OCI-LY7 (cell line): ENCODE measurements around the gene DGKG. TPM values are rescaled to one million over a fixed set of nuclear protein-coding genes. Genes with fewer than 3 reads are reported as not detected.

Experiments used
- BruUV-seq: library from RNA; stranded (reverse); fragments of 400-500 nt; replicated peaks from 2 replicates; lab custom pipeline; 2021; lab: Mats Ljungman, UMichigan
- CTCF ChIA-PET: fragments of 300-600 bp; sonication (Branson Sonifier 250); formaldehyde crosslinking; loops from one replicate; lab custom pipeline; 2022; ENCODE audit warnings: antibody characterized with exemption; ENCODE audit not compliant: unreplicated experiment; lab: Charles Lee
- POLR2A ChIA-PET: fragments of 300-600 bp; sonication (Branson Sonifier 250); formaldehyde crosslinking; loops from one replicate; lab custom pipeline; 2022; ENCODE audit warnings: antibody characterized with exemption; lab: Charles Lee
- DNase-seq: peaks from one replicate; pipeline ENCODE4 v3.0.0-alpha.2; 2015; ENCODE audit warnings: low spot score
- H2AFZ ChIP-seq: fragments of 200-600 bp; sonication (generic), shearing (Covaris generic); 2 replicates; pipeline ENCODE4 v1.6.1; 2014; ENCODE audit warnings: mild to moderate bottlenecking, antibody characterized with exemption, low read length, moderate library complexity
- H3K27ac ChIP-seq: fragments of 200-600 bp; sonication (generic); 2 replicates; pipeline ENCODE4 v1.5.1; 2014; ENCODE audit warnings: mixed run types, low read depth, mild to moderate bottlenecking, moderate library complexity, low read length, inconsistent platforms; ENCODE audit not compliant: poor library complexity, severe bottlenecking
- H3K36me3 ChIP-seq: fragments of 200-600 bp; sonication (generic); 2 replicates; pipeline ENCODE4 v1.6.1; 2014; ENCODE audit warnings: mild to moderate bottlenecking, antibody characterized with exemption, low read length, moderate library complexity, mixed read lengths; ENCODE audit not compliant: insufficient read depth
- H3K4me1 ChIP-seq: fragments of 200-600 bp; sonication (generic); 2 replicates; pipeline ENCODE4 v1.5.1; 2014; ENCODE audit warnings: mild to moderate bottlenecking, low read length; ENCODE audit not compliant: insufficient read depth, poor library complexity, severe bottlenecking
- H3K4me2 ChIP-seq: fragments of 200-600 bp; sonication (generic); 2 replicates; pipeline ENCODE4 v1.6.1; 2014; ENCODE audit warnings: mild to moderate bottlenecking, low read length
- H3K4me3 ChIP-seq: fragments of 200-600 bp; sonication (generic); 2 replicates; pipeline ENCODE4 v1.5.1; 2014; ENCODE audit warnings: mild to moderate bottlenecking, low read depth, low read length; ENCODE audit not compliant: poor library complexity, severe bottlenecking
- H3K79me2 ChIP-seq: fragments of 200-600 bp; sonication (generic); 2 replicates; pipeline ENCODE4 v1.6.1; 2016; ENCODE audit warnings: low read depth, mild to moderate bottlenecking, low read length, moderate library complexity, mixed read lengths; ENCODE audit not compliant: insufficient read depth
- H3K9me2 ChIP-seq: fragments of 200-600 bp; sonication (generic); 2 replicates; pipeline ENCODE4 v1.6.1; 2016; ENCODE audit warnings: mild to moderate bottlenecking, low read length, mixed read lengths; ENCODE audit not compliant: insufficient read depth
- H3K9me3 ChIP-seq: fragments of 200-600 bp; sonication (generic); 2 replicates; pipeline ENCODE4 v1.6.1; 2014; ENCODE audit warnings: mild to moderate bottlenecking, mixed run types, low read length, mixed read lengths
- H4K20me1 ChIP-seq: fragments of 200-600 bp; sonication (generic); 2 replicates; pipeline ENCODE4 v1.6.1; 2014; ENCODE audit warnings: mild to moderate bottlenecking, antibody characterized with exemption, low read length, moderate library complexity, mixed read lengths; ENCODE audit not compliant: insufficient read depth
- EZH2phosphoT487 ChIP-seq: fragments of 200-600 bp; sonication (generic); IDR thresholded peaks from 2 replicates; pipeline ENCODE4 v1.6.1; 2018; ENCODE audit warnings: low read depth, borderline replicate concordance, mild to moderate bottlenecking, mixed run types, antibody characterized with exemption, low read length, moderate library complexity, mixed read lengths
- intact Hi-C: fragments of 100-400 bp; cut with micrococcal nuclease; formaldehyde crosslinking; loops from one replicate; pipeline ENCODE4 v1.10.0; 2022; ENCODE audit not compliant: unreplicated experiment
- total RNA-seq, 2 experiments: library from RNA; depleted of rRNA in 1 of 2; stranded (reverse); fragments of >200 nt in 1 of 2; shearing (Covaris generic) in 1 of 2; gene quantifications; 2 replicates each; pipeline ENCODE4 v1.2.3, GENCODE V29; 2014 to 2022
- TF ChIP-seq, protein P1 (sequence below): fragments of 200-600 bp; sonication (generic); conservative IDR thresholded peaks from 2 replicates; pipeline ENCODE4 v1.5.1; 2014; ENCODE audit warnings: mild to moderate bottlenecking, antibody characterized with exemption, low read length, moderate library complexity, mixed read lengths

The DGKG gene
- total RNA-seq, 2 experiments from 2014 or later, result 0.06 TPM; not detected in 1

DNA sequence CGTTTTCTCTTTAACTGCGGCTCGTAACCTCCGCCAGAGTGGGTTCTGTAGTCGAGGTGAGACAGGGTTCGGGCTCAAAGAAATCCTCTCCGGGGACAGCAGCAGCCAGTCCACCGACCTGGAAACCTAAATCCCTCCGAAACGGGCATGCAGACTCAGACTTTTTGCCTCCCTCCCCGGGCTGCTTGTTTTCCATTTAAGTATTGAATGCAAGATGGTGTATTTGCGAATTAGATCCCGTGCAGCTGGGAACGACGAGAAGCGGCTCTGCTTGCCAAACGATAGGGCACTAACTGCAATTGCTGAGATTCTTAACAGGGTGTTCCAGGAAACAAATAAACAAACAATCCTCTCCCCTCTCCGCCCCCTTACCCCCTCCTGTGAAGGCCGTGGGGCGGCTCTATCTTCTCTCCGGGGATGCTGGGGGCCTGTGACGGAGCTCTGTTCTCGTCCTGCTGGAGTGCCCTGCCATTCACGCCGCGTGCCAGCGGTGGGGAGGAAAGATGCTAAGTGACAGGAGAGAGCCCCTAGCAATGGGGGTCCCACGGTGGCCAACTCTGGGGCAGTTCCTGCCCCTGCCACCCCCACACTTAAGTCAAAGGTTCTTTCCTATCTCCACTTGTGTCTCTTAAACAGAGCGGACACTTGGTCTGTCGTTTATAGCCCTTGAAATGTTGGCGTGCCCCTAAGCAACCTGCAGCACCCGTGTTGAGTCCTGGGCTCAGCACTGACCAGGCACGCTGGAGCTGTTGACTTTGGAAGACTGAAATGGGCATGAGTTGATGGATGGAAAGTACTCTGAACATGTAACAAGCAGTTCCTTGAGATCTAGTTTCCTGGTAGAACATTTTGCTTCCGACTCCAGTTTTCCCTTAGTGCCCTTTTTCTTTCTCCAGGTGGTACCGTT, 251.9 kb downstream of the DGKG start:
- CTCF ChIA-PET, result no interaction called here
- no TSS peak for BruUV-seq

DNA sequence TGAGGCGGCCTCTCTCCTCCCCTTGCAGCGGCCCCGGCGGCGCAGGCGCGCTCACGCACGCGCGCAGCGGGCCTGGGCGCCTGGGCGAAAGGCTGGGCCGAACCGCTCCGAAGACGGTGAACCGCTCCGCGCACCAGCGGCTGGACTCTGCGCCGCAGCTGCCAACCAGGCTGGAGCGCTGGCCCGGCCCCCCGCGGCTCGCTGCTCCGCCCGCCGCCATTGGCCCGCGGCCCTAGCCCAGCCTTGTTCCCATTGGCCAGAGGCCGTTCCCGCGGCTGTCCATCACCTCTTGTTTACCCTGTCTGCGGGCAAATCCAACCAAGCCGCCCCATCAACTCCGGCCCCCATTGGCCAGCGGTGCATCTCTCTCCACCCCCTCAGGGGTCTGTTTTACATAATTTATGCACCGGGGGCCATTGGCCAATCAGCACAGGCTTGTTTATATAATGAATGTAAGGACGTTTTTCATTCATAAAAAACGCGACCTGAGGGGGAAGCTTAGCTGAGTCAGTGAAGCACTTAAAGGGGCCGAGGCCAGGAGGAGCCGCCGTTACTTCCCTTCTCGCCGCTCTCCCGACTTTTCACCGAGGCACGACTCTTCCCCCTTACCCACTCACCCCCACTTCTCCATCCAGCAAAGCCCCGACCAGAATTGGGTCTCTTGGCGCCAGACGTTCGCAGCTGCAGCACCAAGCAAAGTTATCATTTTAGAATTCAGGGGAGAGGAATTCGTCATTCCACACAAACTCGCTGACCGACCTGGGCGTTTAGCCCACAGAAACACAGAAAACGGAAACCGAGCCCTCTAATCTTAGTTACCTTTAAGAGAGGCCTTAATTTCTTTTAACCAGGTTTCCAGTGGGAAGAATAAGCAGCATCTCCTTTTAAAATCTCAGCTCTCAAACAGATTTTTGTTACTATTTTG, 252.8 kb downstream of the DGKG start, which contains the start of gene ETV5:
Gene ETV5 (minus strand): TSS at position 149 of the 925 bp plus-strand sequence. CDS start 3,221 bp downstream, outside the sequence.
- no peaks in the 10 kb centered on the region for H3K36me3 ChIP-seq
- H4K20me1 ChIP-seq, result no peaks in the 10 kb centered on the region
- TF ChIP-seq, protein P1, sequence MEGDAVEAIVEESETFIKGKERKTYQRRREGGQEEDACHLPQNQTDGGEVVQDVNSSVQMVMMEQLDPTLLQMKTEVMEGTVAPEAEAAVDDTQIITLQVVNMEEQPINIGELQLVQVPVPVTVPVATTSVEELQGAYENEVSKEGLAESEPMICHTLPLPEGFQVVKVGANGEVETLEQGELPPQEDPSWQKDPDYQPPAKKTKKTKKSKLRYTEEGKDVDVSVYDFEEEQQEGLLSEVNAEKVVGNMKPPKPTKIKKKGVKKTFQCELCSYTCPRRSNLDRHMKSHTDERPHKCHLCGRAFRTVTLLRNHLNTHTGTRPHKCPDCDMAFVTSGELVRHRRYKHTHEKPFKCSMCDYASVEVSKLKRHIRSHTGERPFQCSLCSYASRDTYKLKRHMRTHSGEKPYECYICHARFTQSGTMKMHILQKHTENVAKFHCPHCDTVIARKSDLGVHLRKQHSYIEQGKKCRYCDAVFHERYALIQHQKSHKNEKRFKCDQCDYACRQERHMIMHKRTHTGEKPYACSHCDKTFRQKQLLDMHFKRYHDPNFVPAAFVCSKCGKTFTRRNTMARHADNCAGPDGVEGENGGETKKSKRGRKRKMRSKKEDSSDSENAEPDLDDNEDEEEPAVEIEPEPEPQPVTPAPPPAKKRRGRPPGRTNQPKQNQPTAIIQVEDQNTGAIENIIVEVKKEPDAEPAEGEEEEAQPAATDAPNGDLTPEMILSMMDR, result no peak
- 0 out of 2 replicates have a peak, but pooled peaks have one; percentile 49 for TF ChIP-seq EZH2phosphoT487
- DNase-seq, result peak; percentile 94
- BruUV-seq, result no TSS peak
- H3K4me3 ChIP-seq, result peak within 1 kb of the TSS; percentile 67
- H3K27ac ChIP-seq, result no peak within 1 kb of the TSS
- peak within 1 kb of the TSS; percentile 71; the same call in 1 of the 2 replicates for H2AFZ ChIP-seq
- ChIA-PET POLR2A (interaction anchor here (0.5 to 1.2 kb wide), 6 partner anchors 25 to 1956 kb away, joined by 3 to 4 read pairs (median 3); no protein-coding TSS in a partner anchor), CTCF (interaction anchor here (0.6 kb wide), 1 partner anchor 38 kb away, joined by 3 read pairs; no protein-coding TSS in a partner anchor)
- H3K4me1 ChIP-seq, result peaks cover 24% of the 10 kb centered on the region
- no peaks in the 10 kb centered on the region for H3K79me2 ChIP-seq
- H3K9me3 ChIP-seq, result no peaks in the 10 kb centered on the region
- intact Hi-C loops, result loop anchor here (1.0 to 10.0 kb wide), 4 partner anchors 44 to 132 kb away; no protein-coding TSS in a partner anchor
- H3K4me2 ChIP-seq, result peak within 1 kb of the TSS; percentile 98
- H3K9me2 ChIP-seq, result no peaks in the 10 kb centered on the region

More for the DNA sequence above, 251.9 kb downstream of the DGKG start:
- Histone ChIP-seq H3K9me2 (no peaks in the 10 kb centered on the region), H3K79me2 (no peaks in the 10 kb centered on the region), H3K27ac (no peak overlapping the region), H3K9me3 (no peaks in the 10 kb centered on the region), H2AFZ (peak overlapping the region; percentile 71; the same call in 1 of the 2 replicates), H3K4me3 (peak overlapping the region; percentile 67), H3K4me2 (peak overlapping the region; percentile 98), H4K20me1 (no peaks in the 10 kb centered on the region), H3K36me3 (no peaks in the 10 kb centered on the region), H3K4me1 (peaks cover 24% of the 10 kb centered on the region)
- no peak for DNase-seq
- TF ChIP-seq, protein P1, result no peak
- no peak for TF ChIP-seq EZH2phosphoT487
- POLR2A ChIA-PET, result interaction anchor here (0.5 to 1.0 kb wide), 6 partner anchors 24 to 463 kb away, joined by 3 read pairs; no protein-coding TSS in a partner anchor
- intact Hi-C loops, result loop anchor here (2.0 to 10.0 kb wide), 3 partner anchors 43 to 131 kb away; no protein-coding TSS in a partner anchor
